ENCODE data around the gene ARHGEF40.
"Not testable (repeated sequence)": the region's sequence is repeated elsewhere in the genome, so short reads cannot be mapped to it uniquely, and the experiment has no call there.

The ARHGEF40 gene

GRCh38 chr14:21040370-21040925 is 29.7 kb upstream of the ARHGEF40 start:
- Histone ChIP-seq H4K20me1 (ENCODE audit: low read depth, low read length) (no peaks in the 10 kb centered on the region), H3K4me2 (ENCODE audit: low read depth, low read length, poor library complexity, severe bottlenecking) (no peak overlapping the region)
- peak; percentile 6 for TF ChIP-seq CTCF (IDR thresholded peaks at IDR 0.05; ENCODE audit: insufficient read depth, low read length, poor library complexity, severe bottlenecking)
- no peak for TF ChIP-seq EZH2phosphoT487 (conservative IDR thresholded peaks at IDR 0.05; ENCODE audit: low read length)

GRCh38 chr14:21040941-21041340 is 29.2 kb upstream of the ARHGEF40 start:
- not testable (repeated sequence) for H3K27ac ChIP-seq (ENCODE audit: low read depth, low read length)

More at GRCh38 chr14:21040370-21040925, 29.7 kb upstream of the ARHGEF40 start:
- Histone ChIP-seq H3K9me2 (replicated peaks; ENCODE audit: insufficient read depth, low read length) (no peaks in the 10 kb centered on the region), H3F3A (ENCODE audit: insufficient read depth) (no peaks in the 10 kb centered on the region), H3K4me3 (ENCODE audit: insufficient read depth, low read length, poor library complexity, severe bottlenecking) (no peak overlapping the region), H3K9me3 (ENCODE audit: insufficient read depth, low read length) (no peaks in the 10 kb centered on the region), H3K27me3 (ENCODE audit: low read length) (no peaks in the 10 kb centered on the region), H3K79me2 (ENCODE audit: insufficient read depth, low read length) (no peaks in the 10 kb centered on the region), H3K36me3 (ENCODE audit: low read length) (no peaks in the 10 kb centered on the region), H2AFZ (ENCODE audit: low read depth, low read length, severe bottlenecking) (no peak overlapping the region), H3K9ac (ENCODE audit: low read length) (no peak overlapping the region), H3K27ac (ENCODE audit: low read depth, low read length) (no peak overlapping the region)

GRCh38 chr14:21041676-21042433 is 28.2 kb upstream of the ARHGEF40 start, which contains the start of gene RNASE7:
TSS of gene RNASE7 (plus strand) at chr14:21042362. CDS start at chr14:21042993, 631 bp downstream.
- H3K9me2 ChIP-seq (replicated peaks; ENCODE audit: insufficient read depth, low read length), result no peaks in the 10 kb centered on the region

More at GRCh38 chr14:21040941-21041340, 29.2 kb upstream of the ARHGEF40 start:
- H4K20me1 ChIP-seq (ENCODE audit: low read depth, low read length); H3K27me3 ChIP-seq (ENCODE audit: low read length); H3K9me2 ChIP-seq (replicated peaks; ENCODE audit: insufficient read depth, low read length); H3K36me3 ChIP-seq (ENCODE audit: low read length); H3K4me3 ChIP-seq (ENCODE audit: insufficient read depth, low read length, poor library complexity, severe bottlenecking); H3F3A ChIP-seq (ENCODE audit: insufficient read depth); H2AFZ ChIP-seq (ENCODE audit: low read depth, low read length, severe bottlenecking); H3K9ac ChIP-seq (ENCODE audit: low read length); H3K79me2 ChIP-seq (ENCODE audit: insufficient read depth, low read length); H3K4me2 ChIP-seq (ENCODE audit: low read depth, low read length, poor library complexity, severe bottlenecking); H3K9me3 ChIP-seq (ENCODE audit: insufficient read depth, low read length): not testable (repeated sequence)

More at GRCh38 chr14:21041676-21042433, 28.2 kb upstream of the ARHGEF40 start, which contains the start of gene RNASE7:
- no peaks in the 10 kb centered on the region for H3K9me3 ChIP-seq (ENCODE audit: insufficient read depth, low read length)
- H3K4me3 ChIP-seq (ENCODE audit: insufficient read depth, low read length, poor library complexity, severe bottlenecking), result no peak within 1 kb of the TSS
- H3K79me2 ChIP-seq (ENCODE audit: insufficient read depth, low read length), result no peaks in the 10 kb centered on the region
- no peaks in the 10 kb centered on the region for H4K20me1 ChIP-seq (ENCODE audit: low read depth, low read length)
- H3K36me3 ChIP-seq (ENCODE audit: low read length), result no peaks in the 10 kb centered on the region
- TF ChIP-seq CTCF (IDR thresholded peaks at IDR 0.05; ENCODE audit: insufficient read depth, low read length, poor library complexity, severe bottlenecking), result no peak
- TF ChIP-seq EZH2phosphoT487 (conservative IDR thresholded peaks at IDR 0.05; ENCODE audit: low read length), result no peak
- H3K9ac ChIP-seq (ENCODE audit: low read length), result no peak within 1 kb of the TSS
- H3K27me3 ChIP-seq (ENCODE audit: low read length), result no peaks in the 10 kb centered on the region
- no peak within 1 kb of the TSS for H3K4me2 ChIP-seq (ENCODE audit: low read depth, low read length, poor library complexity, severe bottlenecking)
- no peak within 1 kb of the TSS for H2AFZ ChIP-seq (ENCODE audit: low read depth, low read length, severe bottlenecking)
- no peaks in the 10 kb centered on the region for H3F3A ChIP-seq (ENCODE audit: insufficient read depth)
- H3K27ac ChIP-seq (ENCODE audit: low read depth, low read length), result no peak within 1 kb of the TSS
